Endodermal cell (in vitro differentiated cells): ENCODE measurements around the gene PIK3R2. TPM values are rescaled to one million over a fixed set of nuclear protein-coding genes. Genes with fewer than 3 reads are reported as not detected.

Experiments used
- DNase-seq: peaks from one replicate; pipeline ENCODE4 v3.0.0-alpha.2; 2017
- H3K27ac ChIP-seq: 2 replicates; pipeline ENCODE4 v1.5.1; 2013; ENCODE audit warnings: mild to moderate bottlenecking, low read depth, low read length, moderate library complexity
- H3K27me3 ChIP-seq: 2 replicates; pipeline ENCODE4 v1.6.1; 2013; ENCODE audit warnings: mild to moderate bottlenecking, low read length, moderate library complexity; ENCODE audit not compliant: insufficient read depth, control insufficient read depth, poor library complexity, severe bottlenecking
- H3K36me3 ChIP-seq: 2 replicates; pipeline ENCODE4 v1.7.0; 2013; ENCODE audit warnings: mild to moderate bottlenecking, low read length, moderate library complexity; ENCODE audit not compliant: control insufficient read depth, insufficient read depth
- H3K4me1 ChIP-seq: one replicate; pipeline ENCODE4 v1.7.0; 2013; ENCODE audit warnings: low read length; ENCODE audit not compliant: control insufficient read depth, insufficient read depth
- H3K4me3 ChIP-seq: 2 replicates; pipeline ENCODE4 v1.5.1; 2013; ENCODE audit warnings: mild to moderate bottlenecking, low read length, moderate library complexity
- H3K9ac ChIP-seq: 2 replicates; pipeline ENCODE4 v1.6.1; 2013; ENCODE audit warnings: mild to moderate bottlenecking, low read length, moderate library complexity; ENCODE audit not compliant: poor library complexity, severe bottlenecking; ENCODE audit errors: extremely low read depth
- H3K9me3 ChIP-seq: 2 replicates; pipeline ENCODE4 v1.6.1; 2013; ENCODE audit warnings: mild to moderate bottlenecking, low read length, moderate library complexity; ENCODE audit not compliant: control insufficient read depth
- H3K27ac Mint-ChIP-seq: 2 replicates; pipeline ENCODE4 v1.8.0; 2020; ENCODE audit warnings: mixed read lengths
- H3K27me3 Mint-ChIP-seq: 2 replicates; pipeline ENCODE4 v1.8.0; 2021; ENCODE audit warnings: mild to moderate bottlenecking, mixed read lengths; ENCODE audit not compliant: insufficient read depth
- H3K36me3 Mint-ChIP-seq: 2 replicates; pipeline ENCODE4 v1.8.0; 2020; ENCODE audit warnings: low read depth, mixed read lengths
- H3K4me1 Mint-ChIP-seq: 2 replicates; pipeline ENCODE4 v1.8.0; 2020; ENCODE audit warnings: mixed read lengths
- H3K4me3 Mint-ChIP-seq: 2 replicates; pipeline ENCODE4 v1.8.0; 2020; ENCODE audit warnings: mild to moderate bottlenecking, moderate library complexity, mixed read lengths
- H3K9me3 Mint-ChIP-seq: 2 replicates; pipeline ENCODE4 v1.8.0; 2020; ENCODE audit warnings: mild to moderate bottlenecking, mixed read lengths
- CTCF ChIP-seq: fragments of 200-600 bp; sonication (generic); conservative IDR thresholded peaks from 2 replicates; pipeline ENCODE4 v1.5.0; 2021; ENCODE audit warnings: antibody characterized with exemption, mild to moderate bottlenecking
- WGBS, 2 experiments: methylation state at CpG; one replicate each; pipeline versions ENCODE4 v1.1.5 to v1.1.7; 2013; ENCODE audit warnings: missing lambda C conversion rate in 2 of 2, mixed read lengths in 1 of 2; ENCODE audit not compliant: insufficient coverage in 1 of 2, insufficient read length in 1 of 2; 5-methylcytosine and 5-hydroxymethylcytosine counted together
- total RNA-seq, 2 donors: library from RNA; stranded (reverse); fragmentation: NEBNext Ultra II Directional in 1 of 2; extraction: Animal tissue kit (Norgen Biotek cat#: 25700) in 1 of 2; gene quantifications; 2 replicates in 1 of 2; 3 replicates in 1 of 2; pipeline ENCODE4 v1.2.1, GENCODE V29; 2021

PIK3R2 gene
- total RNA-seq, 2 donors from 2014 or later, result 52.9 to 58.8 TPM

- no peak overlapping the region for H3K4me3 ChIP-seq
- Mint-ChIP-seq H3K36me3 (peaks cover 2% of the 10 kb centered on the region), H3K4me3 (no peak overlapping the region), H3K9me3 (no peaks in the 10 kb centered on the region), H3K27ac (no peak overlapping the region), H3K4me1 (peaks cover 13% of the 10 kb centered on the region), H3K27me3 (peaks cover 27% of the 10 kb centered on the region)
- peaks cover 10% of the 10 kb centered on the region for H3K27me3 ChIP-seq
- H3K27ac ChIP-seq, result no peak overlapping the region
- H3K9me3 ChIP-seq, result no peaks in the 10 kb centered on the region
- TF ChIP-seq CTCF, result no peak
- WGBS, 2 experiments, result 90 to 92% methylated on average over 4 to 9 of the region's 9 CpGs
- peaks cover 9% of the 10 kb centered on the region for H3K4me1 ChIP-seq
- no peaks in the 10 kb centered on the region for H3K36me3 ChIP-seq
- H3K9ac ChIP-seq, result no peak overlapping the region
- DNase-seq, result no peak
Observed at GRCh38 chr19:18107235-18107634, 45.7 kb upstream of the PIK3R2 start.

- Histone ChIP-seq H3K9me3 (no peaks in the 10 kb centered on the region), H3K9ac (no peak overlapping the region), H3K36me3 (no peaks in the 10 kb centered on the region), H3K27ac (no peak overlapping the region), H3K4me1 (peaks cover 9% of the 10 kb centered on the region), H3K4me3 (no peak overlapping the region), H3K27me3 (peaks cover 10% of the 10 kb centered on the region)
- peaks cover 13% of the 10 kb centered on the region for H3K4me1 Mint-ChIP-seq
- no peak for DNase-seq
- H3K4me3 Mint-ChIP-seq, result peak overlapping the region; percentile 66
- no peak for TF ChIP-seq CTCF
- H3K27me3 Mint-ChIP-seq, result peaks cover 27% of the 10 kb centered on the region
- H3K36me3 Mint-ChIP-seq, result peaks cover 2% of the 10 kb centered on the region
- 79 to 81% methylated on average over 2 of the region's 2 CpGs for WGBS, 2 experiments
- H3K9me3 Mint-ChIP-seq, result no peaks in the 10 kb centered on the region
- H3K27ac Mint-ChIP-seq, result peak overlapping the region; percentile 49
Observed at GRCh38 chr19:18108897-18109296, 44.1 kb upstream of the PIK3R2 start.

- peaks cover 2% of the 10 kb centered on the region for H3K36me3 Mint-ChIP-seq
- H3K9ac ChIP-seq, result peak overlapping the region; percentile 20
Observed at GRCh38 chr19:18109341-18109732, 43.6 kb upstream of the PIK3R2 start.

More at GRCh38 chr19:18109341-18109732, 43.6 kb upstream of the PIK3R2 start:
- no peak for TF ChIP-seq CTCF
- 49 to 61% methylated on average over 11 to 12 of the region's 12 CpGs for WGBS, 2 experiments
- Histone ChIP-seq H3K4me1 (peaks cover 9% of the 10 kb centered on the region), H3K27ac (no peak overlapping the region), H3K4me3 (peak overlapping the region; percentile 80), H3K9me3 (no peaks in the 10 kb centered on the region), H3K36me3 (no peaks in the 10 kb centered on the region), H3K27me3 (peaks cover 10% of the 10 kb centered on the region)
- H3K4me3 Mint-ChIP-seq, result peak overlapping the region; percentile 66
- peaks cover 27% of the 10 kb centered on the region for H3K27me3 Mint-ChIP-seq
- DNase-seq, result no peak
- H3K27ac Mint-ChIP-seq, result peak overlapping the region; percentile 49
- H3K4me1 Mint-ChIP-seq, result peaks cover 13% of the 10 kb centered on the region
- H3K9me3 Mint-ChIP-seq, result no peaks in the 10 kb centered on the region
